Fibroblast of the aortic adventitia (primary cell): ENCODE measurements around the gene BLMH. TPM values are rescaled to one million over a fixed set of nuclear protein-coding genes. Genes with fewer than 3 reads are reported as not detected.

Experiments
- DNase-seq: peaks from one replicate; pipeline ENCODE4 v3.0.0-alpha.2; 2010; ENCODE audit warnings: low read depth
- H3K4me3 ChIP-seq: 2 replicates; pipeline ENCODE4 v1.5.1; 2011; ENCODE audit warnings: low read depth, mild to moderate bottlenecking, control low read depth, low read length, moderate library complexity
- total RNA-seq: library from RNA; depleted of rRNA; stranded (reverse); fragments of >200 nt; gene quantifications from 2 replicates; pipeline ENCODE4 v1.2.3, GENCODE V29; 2012; ENCODE audit warnings: low replicate concordance
- TF ChIP-seq, protein P1 (sequence below): IDR thresholded peaks from 2 replicates; pipeline ENCODE4 v1.5.1; 2011; ENCODE audit warnings: mild to moderate bottlenecking, low read length, control low read depth, inconsistent platforms; ENCODE audit not compliant: insufficient read depth

BLMH gene
- total RNA-seq, 1 donor = 30.5 TPM

DNA sequence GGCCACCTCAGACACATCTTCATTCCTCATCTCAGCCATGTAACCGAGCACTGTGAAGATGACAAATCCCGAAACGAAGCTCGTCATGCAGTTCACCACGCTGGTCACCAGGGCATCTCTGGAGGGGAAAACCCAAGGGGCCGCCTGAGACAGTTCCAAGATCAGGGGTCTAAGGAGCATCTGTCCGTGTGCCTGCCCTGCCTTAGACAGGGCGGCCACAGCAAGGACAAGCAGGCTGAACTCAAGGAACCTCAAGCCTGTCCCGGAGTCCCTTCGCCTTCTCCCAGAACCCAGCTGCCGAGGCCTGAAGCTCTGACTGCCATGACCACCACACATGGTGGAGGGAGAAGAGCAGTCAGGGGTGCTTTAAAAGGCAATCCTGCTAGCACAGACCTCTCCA, 79.0 kb downstream of the BLMH start:
- no peak for DNase-seq
- H3K4me3 ChIP-seq = no peak overlapping the region
- TF ChIP-seq, protein P1, sequence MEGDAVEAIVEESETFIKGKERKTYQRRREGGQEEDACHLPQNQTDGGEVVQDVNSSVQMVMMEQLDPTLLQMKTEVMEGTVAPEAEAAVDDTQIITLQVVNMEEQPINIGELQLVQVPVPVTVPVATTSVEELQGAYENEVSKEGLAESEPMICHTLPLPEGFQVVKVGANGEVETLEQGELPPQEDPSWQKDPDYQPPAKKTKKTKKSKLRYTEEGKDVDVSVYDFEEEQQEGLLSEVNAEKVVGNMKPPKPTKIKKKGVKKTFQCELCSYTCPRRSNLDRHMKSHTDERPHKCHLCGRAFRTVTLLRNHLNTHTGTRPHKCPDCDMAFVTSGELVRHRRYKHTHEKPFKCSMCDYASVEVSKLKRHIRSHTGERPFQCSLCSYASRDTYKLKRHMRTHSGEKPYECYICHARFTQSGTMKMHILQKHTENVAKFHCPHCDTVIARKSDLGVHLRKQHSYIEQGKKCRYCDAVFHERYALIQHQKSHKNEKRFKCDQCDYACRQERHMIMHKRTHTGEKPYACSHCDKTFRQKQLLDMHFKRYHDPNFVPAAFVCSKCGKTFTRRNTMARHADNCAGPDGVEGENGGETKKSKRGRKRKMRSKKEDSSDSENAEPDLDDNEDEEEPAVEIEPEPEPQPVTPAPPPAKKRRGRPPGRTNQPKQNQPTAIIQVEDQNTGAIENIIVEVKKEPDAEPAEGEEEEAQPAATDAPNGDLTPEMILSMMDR = no peak

DNA sequence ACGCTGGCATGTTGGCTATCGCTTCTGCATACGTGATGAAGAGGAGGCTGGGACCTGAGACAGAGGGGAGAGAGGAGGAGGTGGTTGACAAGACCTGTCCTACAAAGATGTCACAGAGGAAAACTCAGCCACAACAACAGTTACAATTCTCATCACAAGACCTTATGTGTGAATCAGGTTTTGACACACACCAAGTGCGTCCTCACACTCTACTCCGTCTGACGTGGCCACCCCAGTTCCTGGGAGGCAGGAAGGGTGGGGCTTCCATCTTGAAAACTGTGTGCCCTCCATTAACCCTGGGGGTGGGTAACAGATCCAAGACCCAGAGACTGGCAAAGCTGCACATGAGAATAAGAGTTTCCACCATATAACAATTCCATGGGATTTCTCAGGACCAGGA, 80.4 kb downstream of the BLMH start:
- TF ChIP-seq, protein P1 = no peak
- no peak overlapping the region for H3K4me3 ChIP-seq
- no peak for DNase-seq

DNA sequence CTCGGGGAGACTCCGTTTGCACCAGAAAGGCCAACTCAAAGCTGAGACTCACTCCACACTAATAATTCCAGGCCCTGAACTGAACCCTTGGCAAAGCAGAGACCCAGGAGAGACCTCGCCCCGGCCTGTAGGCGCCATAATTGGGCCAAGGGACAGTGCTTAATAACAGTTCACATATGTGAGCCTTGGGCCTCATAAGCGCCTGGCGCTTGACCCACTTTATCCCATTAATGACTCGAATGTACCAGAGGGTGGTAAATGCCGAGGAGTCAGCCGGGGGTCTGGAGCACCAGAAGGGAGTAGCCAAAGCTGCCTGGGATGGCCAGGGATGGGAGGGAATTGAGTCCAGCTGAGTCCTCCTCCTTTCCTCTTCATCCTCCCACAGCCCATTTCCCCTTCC, 80.8 kb downstream of the BLMH start:
- no peak for DNase-seq
- TF ChIP-seq, protein P1 = no peak
- H3K4me3 ChIP-seq = no peak overlapping the region

DNA sequence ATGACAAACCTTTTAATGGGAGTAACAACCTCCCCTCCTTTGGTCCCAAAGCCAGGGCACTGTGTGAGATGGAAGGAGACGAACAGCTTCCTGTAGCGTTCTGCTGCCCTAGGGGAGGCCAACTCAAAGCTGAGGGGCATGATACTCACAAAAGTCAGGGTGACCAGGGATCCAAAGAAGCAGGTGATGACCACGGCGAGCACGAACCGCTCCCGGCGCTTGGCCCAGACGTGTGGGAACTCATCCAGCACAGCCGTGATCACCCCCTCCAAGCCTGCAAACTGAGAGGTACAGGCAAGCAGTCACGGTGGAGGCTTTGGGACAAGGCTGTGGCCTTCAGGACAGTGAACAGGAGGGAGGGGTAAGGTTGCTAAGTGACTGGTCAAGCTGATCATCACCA, 81.4 kb downstream of the BLMH start:
- TF ChIP-seq, protein P1 = no peak
- no peak for DNase-seq
- H3K4me3 ChIP-seq = no peak overlapping the region

DNA sequence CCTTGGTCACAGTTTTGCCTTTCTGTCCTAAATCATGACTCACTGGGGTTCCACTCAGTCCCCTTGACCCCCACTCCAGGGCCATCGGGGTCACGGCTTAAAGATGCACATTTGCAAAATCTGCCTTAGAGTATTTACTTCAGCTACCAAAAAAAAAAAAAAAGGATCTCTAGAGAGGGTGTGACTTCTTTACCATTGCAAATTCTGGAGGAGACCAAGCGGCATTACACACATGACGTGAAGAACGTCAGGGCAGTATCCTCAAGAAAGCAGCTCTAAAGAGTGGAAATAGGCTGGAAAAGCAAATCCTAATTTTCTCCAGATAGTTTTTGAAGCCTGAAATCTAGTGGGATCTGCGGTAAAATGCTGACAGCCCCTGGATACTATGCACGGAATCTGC, 81.8 kb downstream of the BLMH start:
- TF ChIP-seq, protein P1 = no peak

DNA sequence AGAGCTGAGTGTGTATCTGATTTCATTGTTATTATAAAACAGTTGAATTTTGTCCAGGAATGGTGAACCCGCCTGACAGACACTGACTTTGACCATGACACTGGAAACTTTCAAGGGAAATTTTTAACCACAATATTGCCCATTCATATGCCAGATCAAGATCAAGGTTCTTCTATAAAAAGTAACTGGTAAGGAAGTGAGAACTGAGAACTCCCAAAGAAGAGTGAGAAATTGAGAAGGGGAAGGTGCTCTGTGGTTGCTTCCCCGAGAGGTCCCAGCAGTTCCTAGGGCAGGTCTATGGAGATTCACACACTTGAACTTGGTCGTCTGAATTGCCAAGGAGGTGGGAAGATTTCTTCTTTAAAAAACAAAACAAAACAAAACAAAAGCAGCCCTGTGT, 83.5 kb downstream of the BLMH start:
- TF ChIP-seq, protein P1 = no peak
- H3K4me3 ChIP-seq = no peak overlapping the region
- DNase-seq = no peak

More for the DNA sequence above, 81.8 kb downstream of the BLMH start:
- no peak overlapping the region for H3K4me3 ChIP-seq
- no peak for DNase-seq

DNA sequence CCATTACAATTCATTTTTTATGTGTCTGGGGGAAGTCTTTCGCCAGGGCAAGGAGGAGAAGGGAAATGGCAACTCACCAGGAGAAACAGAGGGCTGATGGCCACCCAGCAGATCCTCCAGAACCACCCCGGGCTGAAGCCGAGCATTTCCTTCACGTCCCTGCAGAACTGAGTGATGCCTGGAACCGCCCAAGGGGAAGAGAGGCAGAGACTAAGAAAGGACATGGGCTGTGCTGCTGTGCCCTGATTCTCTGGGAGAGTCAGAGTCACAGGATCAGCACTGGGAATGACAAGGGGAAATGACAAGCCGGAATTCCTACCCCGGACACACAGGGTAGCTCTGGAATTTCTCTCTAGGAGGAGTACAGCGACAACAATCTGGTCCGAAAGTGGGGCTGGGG, 84.1 kb downstream of the BLMH start:
- TF ChIP-seq, protein P1 = no peak
- DNase-seq = no peak
- no peak overlapping the region for H3K4me3 ChIP-seq
